ENCODE results near the gene CCR7.

Gene CCR7, protein sequence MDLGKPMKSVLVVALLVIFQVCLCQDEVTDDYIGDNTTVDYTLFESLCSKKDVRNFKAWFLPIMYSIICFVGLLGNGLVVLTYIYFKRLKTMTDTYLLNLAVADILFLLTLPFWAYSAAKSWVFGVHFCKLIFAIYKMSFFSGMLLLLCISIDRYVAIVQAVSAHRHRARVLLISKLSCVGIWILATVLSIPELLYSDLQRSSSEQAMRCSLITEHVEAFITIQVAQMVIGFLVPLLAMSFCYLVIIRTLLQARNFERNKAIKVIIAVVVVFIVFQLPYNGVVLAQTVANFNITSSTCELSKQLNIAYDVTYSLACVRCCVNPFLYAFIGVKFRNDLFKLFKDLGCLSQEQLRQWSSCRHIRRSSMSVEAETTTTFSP

DNA sequence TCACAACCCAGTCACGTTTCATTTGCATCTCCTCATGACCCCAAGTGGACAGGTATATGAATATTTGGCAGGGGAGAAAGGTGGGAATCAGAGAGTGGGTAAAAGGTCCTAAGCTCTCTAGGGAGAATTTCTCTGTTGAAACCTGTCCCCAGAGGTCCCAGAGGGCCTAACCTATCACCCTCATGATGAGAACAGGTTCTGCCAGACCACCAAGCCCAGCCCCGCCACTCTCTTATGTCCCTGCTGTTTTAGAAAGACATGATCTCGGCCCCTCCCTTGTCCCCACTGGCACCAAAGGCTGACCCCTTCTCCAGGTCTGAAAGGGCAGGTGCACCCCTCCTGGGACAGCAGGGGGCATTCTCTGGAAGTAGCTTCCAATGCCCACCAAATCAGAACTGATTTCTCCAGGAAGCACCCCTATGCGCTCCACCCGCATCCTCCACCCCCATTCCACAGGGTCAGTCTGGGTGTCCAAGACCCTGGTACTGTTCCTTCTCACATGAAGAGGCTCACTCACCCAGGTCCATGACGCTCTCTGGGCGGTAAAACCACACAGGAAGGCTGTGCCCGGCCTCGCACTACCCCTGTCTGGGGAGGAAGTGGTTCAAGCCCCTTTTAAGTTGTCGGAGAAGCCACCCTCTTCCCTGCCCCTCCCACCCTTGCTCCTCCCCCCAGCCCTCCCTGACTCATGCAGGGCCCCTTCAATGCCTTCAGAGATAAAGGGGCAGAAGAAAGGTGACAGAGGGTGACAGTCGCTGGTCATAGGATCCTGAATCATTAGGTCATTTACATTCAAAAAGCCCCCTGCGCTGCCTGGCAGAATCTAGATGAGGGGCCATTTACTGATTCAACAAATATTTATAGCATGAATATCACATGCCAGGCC lies at the start of gene CCR7:
Gene CCR7, minus strand, starts transcription at position 590 of the 886 bp plus-strand sequence. Its CDS starts 63 bp downstream, at position 527.
- DNase-seq (ENCODE audit: low read depth in 2 of 2): no peak

DNA sequence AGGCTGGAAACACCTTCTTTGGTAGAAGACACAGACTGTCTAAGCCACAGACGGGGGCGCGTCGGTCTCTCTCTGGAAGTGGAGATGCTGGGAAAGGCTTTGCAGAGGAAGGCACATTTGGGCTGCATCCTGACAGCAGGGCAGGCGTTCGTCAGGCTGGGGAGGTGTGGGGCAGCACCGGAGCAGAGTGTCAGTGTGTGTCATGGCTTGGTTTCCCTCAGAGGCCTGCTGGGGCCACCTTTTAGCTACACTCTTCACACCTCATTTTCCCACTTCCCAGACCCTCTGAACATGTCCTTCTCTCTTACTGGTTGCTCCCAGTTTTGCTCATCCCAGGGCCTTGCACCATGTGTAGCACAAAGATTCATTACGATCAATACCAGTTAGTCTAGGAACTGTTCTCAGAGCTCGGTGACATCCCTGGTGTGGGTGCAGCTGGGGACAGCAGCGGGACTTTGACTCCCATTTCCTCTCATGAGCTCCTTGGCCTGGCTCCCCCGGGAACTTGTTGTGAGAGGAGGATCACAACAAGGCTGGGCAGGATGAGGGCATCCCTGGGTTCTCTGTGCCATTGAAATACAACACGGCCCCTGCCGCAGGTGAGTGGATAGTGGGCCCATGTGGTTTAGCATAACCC lies 49.3 kb upstream of the CCR7 start:
- no peak for DNase-seq (ENCODE audit: low read depth in 2 of 2)

DNA sequence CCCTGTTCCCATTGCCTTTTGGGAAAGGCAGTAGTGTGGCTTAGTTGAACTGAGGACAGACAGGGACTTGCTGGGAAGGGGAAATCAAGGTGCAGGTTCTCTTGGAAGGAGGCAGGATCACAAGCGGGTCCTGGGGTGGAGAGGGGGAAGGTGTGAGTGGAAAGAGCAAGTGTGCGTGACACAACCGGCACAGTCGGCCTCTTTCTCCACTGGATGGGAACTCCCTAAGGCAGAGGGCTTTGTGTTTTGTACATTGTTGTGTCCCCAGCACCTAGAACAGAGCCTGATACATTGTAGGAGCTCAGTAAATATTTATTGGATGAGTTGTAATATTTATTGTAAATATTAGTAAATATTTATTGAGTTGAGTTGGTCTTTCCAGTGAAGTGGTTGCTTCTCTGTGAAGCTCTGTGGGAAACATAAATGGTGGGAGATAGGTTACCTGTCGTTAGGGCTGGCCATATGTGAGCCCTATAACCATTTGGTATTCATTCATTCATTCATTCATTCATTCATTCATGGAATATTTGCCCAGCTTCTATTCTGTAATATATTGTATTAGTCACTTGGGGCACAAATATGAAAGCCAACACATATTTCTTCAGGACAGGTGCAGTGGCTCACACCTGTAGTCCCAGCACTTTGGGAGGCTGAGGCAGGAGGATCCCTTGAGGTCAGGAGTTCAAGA lies 48.3 kb upstream of the CCR7 start:
- DNase-seq (ENCODE audit: low read depth in 2 of 2): no peak

DNA sequence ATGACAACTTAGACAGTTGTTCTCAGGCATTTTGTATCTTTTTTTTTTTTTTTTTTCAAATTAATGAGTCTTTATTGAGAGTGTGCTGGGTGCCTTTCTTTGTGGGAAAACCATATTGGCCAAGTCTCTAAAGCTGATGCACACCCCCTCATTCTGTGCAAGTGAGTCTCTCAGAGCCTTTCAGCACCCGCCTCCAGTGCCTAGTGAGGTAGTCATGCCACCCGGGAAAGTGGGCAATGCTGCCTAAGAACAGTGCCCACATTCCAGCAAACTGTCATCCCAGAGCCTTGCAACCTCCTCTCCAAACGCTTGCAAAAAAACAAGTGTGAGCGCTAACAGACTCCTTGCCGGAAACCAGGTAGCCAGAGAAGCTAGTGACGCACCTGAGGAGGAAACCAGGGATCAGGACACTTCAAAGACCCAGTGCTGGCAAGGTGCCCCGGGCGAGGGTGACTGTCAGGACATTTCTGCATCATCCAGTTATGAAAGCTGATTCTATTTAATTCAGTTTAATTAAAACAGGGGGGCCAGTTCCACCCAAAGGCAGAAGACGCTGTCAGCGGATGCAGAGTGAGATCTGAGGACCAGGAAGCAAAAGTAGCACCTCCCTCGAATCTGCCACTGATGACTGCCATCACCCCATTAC lies 47.5 kb upstream of the CCR7 start:
- DNase-seq (ENCODE audit: low read depth in 2 of 2): no peak

DNA sequence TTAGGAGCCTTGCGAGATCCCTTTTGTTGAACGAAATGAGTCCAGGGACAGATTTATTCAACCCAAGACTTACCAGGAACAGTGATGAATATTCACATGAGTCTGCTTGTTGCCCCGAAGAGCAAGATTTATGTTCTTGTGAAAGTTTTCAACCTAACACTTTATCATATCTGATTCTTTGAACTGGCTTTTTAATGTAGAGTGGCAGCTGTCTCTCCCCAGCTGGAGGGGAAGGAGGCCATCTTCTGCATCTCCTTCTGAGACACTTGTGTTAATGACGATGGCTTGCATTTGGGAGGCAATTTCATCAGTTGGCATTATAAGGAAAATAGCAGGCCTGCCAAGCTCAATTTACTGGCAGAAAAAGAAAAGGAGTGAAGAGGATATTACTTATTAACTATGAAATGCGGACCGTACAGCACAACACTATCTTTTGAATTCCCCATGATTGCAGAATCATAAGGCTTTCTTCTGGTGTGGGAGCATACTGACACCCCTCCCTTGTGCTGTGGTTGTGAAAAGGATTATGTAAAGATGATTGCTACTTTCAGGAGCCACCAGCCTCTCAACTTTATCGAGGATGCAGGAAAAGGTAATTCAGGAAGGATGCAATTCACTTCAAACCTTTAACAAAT lies 46.7 kb upstream of the CCR7 start:
- no peak for DNase-seq (ENCODE audit: low read depth in 2 of 2)

DNA sequence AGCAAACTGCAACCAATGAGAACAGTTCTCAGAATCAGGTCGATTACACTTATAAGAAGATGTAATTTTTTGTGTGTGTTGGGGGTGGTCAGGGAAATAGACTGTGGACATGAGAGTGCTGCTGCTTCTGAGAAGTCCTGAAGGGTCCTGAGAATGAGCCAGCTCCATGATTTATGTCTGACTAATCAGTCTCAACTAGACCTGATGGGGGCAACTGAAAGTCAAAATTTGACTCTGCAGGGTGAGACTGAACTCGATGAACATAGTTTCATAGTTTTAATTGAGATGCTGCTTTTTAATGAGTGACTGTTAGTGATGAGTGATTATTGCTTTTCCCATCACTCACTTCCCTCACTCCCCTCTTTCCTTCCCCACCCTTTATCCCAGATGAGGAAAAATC lies 45.1 kb upstream of the CCR7 start:
- no peak for DNase-seq (ENCODE audit: low read depth in 2 of 2)

DNA sequence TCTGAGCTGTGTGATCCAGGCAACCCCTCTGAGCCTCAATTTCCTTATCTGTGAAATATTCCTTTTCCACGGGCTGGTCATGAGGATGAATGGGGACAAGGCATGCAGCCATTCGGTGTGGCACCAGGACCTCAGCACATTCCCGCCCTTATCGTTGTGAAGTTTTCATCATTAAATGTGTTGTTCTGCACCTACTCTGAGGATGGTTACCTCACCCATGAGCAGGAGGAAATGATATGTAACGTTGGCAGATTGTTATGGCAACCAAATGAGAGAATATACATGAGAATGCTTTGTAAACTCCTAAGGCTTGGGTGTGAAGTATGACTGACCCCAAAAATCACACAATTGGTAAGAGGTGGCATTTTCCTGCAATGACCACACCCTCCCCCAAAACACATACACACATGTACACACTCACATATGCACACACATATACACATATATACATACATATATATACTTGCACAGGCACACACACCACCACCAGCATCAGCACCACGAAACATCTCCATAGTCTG lies 42.8 kb upstream of the CCR7 start:
- no peak for DNase-seq (ENCODE audit: low read depth in 2 of 2)

DNA sequence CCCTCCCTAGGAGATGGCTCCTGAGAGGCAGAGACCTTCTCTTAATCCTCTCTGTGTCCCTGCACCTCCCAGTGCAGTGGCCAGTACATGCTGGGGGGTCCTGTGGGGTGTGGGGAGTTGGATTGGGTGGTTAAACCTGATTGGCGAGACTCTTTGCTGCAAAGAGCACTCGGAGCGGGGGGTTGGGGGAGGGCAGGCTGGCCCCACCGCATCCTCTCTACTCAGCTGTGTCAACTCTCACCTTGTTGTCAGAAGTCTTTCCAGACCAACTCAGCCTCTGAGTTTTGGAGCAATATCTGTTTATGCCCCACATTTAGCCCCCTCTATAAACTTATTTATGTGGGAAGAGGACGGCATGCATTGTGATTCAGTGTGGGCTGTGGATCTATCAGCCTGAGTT lies 42.4 kb upstream of the CCR7 start:
- DNase-seq (ENCODE audit: low read depth in 2 of 2): no peak

DNA sequence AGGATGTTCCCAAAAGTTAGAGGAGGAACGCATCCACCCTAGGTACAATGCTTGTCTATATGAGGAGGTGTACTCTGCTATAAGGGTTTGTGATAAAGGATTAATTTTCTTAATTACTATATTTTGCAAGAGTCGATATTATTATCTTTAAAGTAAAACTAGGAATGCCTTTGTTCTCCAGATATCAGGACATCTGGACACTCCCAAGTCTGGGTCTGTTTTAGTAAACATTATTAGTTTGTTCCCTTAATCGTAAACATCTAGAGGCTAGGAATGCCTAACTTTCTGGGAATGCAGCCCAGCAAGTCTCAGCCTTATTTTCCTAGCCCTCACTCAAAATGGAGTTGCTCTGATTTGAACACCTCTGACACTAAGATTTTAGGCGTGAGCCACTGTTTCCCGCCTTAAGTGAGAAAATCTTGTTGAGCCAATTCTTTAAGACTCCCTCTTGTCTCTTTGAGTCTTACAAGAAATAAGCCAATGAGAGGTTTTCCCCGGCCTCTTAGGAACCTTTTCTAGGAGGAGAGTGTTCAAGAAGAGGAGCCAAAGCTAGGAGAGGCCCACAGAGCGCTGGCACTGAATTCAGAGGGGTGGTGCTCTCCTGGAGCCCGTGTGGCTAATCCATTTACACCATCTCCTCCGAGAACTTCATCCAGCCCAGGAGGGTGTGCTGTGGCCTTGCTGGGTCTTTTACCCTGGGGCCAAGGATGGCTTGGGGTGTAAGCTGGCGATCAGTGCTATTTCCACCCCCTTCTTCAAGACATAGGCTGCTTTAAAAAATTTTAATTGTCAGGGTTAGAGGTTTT lies 41.5 kb upstream of the CCR7 start:
- DNase-seq (ENCODE audit: low read depth in 2 of 2): no peak

DNA sequence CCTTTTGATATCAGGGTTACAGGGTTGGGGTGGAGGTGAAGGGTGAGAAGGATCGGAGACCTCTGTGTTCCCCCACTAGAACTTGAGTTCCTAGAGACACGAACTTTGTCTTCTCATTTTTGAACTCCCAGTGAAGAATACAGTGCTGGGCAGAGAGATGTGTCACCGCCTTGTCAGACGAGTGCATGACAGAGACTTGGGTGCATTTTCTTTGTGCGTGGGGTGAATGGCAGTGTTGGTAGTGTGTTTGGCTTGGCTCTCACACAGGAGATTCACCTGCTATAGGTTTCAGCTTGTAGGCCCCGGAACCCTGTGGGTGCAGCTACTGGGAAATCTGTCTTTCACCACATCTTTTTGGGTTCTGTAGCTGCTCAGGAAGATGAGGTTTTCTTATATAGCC lies 40.0 kb upstream of the CCR7 start:
- DNase-seq (ENCODE audit: low read depth in 2 of 2): no peak

DNA sequence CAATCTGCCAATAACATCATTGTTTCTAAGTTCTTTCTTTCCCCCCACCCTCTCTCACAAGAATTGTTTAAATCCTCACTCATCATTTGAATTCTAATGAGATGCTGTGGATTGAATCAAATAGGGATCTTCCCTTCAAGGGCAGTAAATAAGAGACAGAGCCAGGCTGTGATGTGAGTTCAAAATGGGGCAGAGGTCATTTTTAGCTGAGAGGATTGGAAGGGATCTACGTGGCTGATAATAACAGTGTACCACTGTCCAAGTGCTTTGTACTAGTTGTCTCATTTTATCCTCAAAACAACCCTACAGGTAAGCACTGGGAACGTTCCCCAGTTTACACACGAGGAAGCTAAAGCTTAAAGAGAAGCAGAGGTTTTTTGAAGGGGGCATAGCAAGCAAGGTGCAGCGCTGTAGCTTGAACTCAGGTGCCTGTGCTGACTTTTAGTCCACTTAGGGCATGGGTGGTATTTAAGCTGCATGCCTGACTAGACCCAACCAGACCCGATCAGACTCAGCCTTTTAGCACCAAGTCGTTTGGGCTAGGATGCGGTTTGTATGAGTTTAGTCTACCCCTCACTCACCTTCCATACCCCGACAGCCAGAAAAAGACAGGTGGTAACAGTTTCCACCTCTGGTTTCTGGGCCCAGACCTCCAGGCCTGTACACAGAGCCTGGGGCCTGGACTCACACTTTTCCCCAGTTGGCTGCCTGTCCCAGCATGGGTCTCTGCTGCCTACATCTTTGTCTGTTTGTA lies 39.2 kb upstream of the CCR7 start:
- DNase-seq (ENCODE audit: low read depth in 2 of 2): no peak

DNA sequence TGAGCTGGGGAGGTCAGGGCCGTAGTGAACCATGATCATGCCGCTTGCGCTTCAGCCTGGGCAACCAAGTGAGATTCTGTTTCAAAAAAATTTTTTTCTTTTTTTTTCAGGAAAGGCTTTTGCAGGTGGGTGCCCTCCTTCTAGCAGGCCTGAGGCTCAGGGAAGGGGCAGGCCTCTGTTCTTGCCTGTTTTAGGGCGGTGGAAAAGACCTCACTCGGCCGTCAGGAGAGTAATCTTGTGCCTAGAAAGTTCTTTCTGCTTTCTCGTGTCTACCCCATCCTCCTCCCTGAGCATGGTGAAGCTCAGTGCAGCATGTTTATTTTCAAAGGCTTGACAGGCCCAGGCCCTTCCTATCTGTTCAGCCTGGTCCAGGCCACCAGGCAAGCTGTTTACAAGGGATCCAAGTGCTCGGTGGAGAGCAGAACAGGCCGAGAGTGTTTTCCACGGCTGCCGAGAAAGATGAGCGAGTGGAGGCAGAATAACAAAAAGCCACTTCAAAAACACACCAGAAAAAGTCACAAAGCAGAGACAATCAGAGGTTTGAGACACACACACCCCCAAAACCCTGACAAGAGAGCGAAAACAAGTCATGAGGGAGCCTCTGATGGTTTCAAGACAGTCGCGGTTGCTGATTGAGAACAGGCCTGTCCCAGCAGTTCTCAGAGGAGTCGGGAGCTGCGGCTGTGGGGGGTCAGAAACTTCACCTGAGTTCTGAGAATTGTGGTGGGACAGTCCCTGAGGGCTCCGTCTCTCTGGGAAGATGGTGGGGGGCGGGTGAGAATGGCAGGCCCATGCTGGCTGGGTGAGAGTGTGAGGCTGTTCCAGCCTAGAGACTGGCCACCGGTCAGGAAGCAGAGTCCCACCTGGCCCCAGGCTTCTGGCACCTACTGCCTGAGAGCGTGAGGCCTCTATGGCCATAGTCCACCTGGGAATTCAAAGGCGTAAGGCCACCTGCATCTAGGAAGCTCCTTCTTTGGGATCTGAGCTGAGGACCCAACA lies 37.5 kb upstream of the CCR7 start:
- no peak for DNase-seq (ENCODE audit: low read depth in 2 of 2)

DNA sequence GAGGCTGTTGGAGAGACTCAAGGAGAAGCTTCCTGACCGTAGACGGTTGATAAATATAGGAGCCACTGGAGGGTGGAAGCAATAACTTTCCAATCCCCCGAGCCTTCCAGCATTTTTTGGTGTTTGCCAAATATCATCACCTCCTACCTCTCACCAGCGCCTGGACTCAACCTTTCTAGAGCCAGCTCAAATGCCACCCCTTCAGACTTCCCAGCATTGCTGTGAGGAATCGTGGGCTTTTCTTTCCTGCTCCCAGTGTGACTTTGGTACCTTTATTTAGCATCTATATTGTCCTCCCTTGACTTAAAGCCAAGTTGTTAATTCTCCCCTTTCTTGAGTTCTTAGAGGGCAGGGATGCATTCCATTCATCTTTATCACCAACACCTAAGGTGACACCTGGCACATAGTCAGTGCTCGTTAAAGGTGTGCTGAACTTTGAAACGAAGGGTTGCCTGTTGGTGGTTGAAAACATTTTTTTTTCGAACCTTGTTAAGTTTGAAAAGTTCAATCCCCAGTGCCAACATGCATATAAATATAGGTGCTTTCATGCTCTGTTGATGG lies 35.3 kb upstream of the CCR7 start:
- DNase-seq (ENCODE audit: low read depth in 2 of 2): no peak

DNA sequence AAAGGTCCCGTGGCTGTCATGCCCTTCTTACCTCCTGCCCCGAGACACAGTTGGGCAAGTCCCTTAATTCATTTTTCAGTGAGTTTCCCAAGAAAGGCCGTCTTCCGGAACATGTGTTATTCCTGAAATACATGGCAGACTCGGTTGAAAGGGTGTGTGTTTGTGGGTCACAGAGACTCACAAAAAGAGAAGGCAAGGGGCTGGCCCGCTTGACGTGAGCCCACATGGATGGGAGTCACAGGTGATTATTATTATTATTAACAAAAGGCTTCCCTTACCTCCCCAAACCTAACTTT lies 34.1 kb upstream of the CCR7 start:
- no peak for DNase-seq (ENCODE audit: low read depth in 2 of 2)

DNA sequence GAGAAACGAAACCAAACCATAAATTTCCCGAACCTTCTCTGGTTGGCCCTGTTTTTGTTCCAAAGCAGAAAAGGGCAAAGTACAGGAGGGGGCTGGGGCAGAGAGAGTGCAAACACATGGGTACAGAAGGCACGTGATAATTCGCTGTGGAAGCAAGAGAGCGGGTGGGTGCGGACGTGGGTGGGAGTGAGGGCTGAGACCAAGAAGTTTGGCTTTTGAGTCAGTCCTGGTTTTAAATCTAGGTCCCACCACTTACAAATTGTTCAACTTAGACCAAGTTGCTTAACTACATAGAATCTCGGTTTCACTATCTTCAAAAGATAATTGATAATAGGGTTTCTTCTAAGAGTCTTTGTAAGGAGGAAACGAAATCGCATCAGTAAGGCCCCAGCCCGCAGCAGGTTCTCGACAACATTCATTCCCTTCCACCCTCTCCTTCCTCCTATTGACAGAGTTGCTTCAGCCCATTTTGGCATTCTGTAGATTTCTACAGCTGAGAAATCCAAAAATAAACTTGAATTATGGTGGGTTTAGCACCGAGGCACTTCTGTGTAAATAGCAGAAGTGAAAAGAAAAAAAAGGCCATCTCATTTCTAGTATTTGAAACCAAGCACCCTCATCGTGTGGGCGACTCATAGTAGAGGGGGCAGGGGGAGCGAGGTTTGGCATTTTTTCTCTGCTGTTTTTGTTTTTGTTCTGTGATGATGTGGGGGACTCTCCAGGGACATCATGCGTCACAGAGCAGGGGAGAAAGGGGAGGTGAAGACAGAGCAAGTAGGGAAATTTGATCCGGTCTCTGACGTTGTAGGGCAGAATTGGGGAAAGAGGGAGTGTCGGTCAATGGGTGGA lies 33.6 kb upstream of the CCR7 start:
- no peak for DNase-seq (ENCODE audit: low read depth in 2 of 2)

DNA sequence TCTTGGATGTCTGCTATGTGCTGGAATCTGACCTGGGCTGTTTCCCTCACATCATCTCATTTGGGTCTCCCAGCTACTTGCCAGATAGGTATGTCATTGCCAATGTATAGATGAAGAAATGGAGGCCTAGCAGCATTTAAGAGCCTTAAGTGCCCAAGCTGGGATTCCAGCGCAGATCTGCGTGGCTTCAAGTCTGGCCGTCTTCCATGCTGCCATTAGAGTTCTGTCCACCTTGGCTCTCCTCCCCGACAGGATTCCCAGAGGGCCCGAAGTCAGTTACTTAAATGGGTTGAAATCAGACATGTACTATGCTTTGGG lies 33.0 kb upstream of the CCR7 start:
- no peak for DNase-seq (ENCODE audit: low read depth in 2 of 2)

Data from fibroblast of skin of left biceps (primary cell).